ENCODE results near the gene AP4B1.

The AP4B1 gene

DNA sequence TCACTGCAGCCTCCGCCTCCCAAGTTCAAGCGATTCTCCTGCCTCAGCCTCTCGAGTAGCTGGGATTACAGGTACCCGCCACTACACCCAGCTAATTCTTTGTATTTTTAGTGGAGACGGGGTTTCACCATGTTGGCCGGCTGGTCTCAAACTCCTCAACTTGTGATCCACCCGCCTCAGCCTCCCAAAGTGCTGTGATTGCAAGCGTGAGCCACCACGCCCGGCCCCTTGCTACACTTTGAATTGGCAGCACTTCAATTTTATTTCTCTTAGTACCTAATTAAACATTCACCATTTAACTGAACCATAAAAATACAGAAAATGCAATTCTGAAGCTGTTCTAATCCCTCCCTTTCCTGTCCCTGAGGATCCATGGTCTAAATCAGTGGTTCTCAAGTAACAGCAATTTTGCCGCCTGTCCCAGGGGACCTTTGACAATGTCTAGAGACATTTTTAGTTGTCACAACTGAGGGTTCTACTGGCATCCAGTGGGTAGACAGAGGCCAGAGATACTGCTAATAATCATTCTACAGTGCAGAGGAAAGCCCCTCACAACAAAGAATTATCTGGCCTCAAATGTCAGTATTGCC is 12.9 kb downstream of the AP4B1 start:
- no peak for DNase-seq

DNA sequence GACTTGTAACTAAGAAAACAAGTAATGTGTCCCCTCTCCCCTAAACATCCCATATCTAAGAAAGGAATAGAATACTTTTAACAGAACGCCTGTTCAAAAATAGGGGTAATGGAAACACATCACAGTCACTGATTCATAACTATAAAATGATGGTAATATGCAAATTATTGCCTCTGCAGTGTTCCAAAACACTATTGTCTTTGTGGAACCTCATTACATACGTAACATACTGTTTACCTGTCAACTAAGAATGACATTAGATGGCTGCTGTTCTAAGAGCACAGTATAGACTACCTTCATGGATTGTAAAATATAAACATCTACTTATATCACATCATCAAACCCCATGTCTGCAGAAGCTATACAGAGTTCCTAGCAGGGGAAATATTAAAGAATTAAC is 13.8 kb downstream of the AP4B1 start:
- no peak for DNase-seq

DNA sequence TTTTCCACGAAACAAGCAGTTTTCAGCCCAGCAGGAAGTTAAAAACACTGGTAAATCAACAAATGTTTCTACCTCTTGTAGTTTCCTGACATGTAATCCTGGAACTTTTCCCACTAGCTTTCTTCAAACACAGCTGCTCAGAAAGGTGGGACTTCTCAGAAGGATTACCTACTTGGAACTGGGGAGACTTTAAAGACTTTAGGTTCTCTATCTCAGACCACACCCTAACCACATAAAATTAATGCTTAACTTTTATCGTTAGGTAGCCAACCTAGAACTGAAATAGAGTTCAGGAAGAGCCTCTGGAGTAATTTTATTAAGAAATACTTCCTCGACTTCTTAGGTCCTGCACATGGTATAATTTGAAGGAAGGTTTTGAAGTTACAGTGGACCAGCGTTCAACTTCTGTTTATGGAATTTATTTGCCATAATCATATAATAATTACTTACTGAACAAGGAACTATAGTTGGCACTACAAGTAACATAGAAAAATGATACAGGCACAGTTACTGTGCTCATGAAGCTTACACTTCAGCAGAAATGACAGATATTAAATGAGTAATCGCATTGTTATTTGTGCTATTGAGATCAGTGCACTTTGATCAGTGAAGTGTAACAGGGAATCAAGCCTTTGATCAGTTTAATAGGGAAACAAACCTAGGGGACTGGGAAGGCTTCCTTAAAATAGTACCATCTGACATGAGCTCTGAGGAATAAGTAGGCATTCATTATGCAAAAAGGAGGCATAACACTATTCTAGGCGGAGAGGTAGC is 17.0 kb downstream of the AP4B1 start, which contains the start of gene BCL2L15:
Gene BCL2L15, minus strand, starts transcription at position 180 of the 774 bp plus-strand sequence. CDS start 206 bp downstream, outside the sequence.
- no peak for DNase-seq

DNA sequence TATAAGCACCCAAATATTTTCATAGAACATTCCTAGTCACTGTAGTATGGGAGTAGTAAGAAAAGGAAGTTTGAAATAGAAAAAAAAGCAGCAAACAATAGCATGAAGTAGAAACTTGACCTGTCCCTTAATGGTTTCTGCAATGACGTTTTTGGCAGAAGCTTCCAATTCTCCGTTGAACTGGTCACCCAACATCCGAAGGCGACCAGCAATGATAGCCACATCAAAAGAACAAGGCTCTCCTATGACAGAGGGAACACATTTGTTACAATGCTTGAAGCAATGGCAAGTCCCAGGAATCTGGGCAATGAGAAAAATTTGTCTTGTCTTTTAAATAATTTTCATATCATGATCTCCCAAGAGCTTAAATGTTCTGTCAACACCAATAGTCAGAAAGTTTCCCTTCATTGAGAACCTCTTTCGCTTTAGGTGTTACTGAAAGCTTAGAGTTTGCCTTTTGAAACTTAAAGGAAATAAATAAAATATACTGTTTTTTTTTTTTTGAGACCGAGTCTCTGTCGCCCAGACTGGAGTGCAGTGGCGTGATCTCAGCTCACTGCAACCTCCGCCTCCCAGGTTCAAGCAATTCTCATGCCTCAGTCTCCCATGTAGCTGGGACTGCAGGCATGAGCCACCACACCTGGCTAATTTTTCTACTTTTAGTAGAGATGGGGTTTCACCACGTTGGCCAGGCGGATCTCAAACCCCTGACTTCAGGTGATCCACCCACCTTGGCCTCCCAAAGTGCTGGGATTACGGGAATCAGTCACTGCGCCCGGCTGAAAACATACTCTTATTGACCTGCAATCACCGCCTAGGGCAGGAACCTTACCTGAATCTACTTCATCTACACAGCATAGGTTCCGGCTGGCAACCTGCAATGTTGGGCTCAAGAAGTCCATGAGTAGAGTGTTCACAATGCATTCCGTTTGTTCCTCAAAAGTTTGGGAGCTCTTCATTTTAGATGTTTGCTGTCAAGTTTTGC is 17.9 kb downstream of the AP4B1 start:
- DNase-seq: no peak

DNA sequence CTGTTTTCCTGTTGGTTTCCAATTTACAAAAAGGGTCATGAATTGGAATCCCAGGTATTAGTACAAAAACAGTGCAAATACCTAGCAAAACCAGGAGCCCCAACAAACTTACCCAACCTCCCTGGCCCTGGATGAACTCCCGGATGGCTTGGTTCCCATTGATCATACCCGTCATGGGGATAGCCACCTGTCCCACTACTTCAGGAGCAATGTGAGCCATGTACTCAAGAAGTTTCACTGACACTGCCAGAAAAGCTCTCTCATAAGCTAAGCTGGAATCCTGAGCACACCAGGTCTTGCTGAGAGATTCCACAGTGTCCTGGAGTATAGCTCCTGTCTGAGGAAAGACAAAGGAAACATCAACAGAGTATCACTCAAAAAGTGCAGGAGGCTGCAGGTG is 22.9 kb downstream of the AP4B1 start:
- DNase-seq: no peak

DNA sequence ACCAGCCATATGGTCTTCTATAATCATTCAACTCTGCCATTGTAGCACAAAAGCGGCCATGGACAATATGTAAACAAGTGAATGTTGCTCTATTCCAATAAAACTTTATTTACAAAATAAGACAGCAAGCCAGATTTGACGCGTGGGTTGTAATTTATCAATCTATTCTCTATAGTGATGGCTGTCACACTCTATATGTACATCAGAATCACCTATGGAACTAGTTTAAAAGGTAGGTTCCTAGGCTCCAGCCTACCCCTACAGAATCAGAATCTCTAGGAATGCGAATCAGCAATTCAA is 24.9 kb downstream of the AP4B1 start:
- no peak for DNase-seq

DNA sequence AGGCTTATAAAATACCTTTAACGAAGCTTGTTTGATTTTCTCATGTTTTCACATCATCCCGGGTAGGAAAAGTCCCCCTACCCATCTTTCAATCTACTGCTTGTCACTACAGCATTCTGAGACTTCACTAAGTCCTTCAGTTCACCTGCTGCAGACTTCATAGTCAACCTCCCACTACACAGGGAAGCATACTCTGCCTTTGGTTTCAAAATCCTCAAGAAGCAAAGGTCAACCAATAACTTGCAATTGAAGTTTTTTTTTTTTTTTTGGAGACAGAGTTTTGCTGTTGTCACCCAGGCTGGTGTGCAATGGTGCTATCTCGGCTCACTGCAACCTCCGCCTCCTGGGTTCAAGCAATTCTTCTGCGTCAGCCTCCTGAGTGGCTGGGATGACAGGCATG is 28.4 kb downstream of the AP4B1 start:
- DNase-seq: no peak

DNA sequence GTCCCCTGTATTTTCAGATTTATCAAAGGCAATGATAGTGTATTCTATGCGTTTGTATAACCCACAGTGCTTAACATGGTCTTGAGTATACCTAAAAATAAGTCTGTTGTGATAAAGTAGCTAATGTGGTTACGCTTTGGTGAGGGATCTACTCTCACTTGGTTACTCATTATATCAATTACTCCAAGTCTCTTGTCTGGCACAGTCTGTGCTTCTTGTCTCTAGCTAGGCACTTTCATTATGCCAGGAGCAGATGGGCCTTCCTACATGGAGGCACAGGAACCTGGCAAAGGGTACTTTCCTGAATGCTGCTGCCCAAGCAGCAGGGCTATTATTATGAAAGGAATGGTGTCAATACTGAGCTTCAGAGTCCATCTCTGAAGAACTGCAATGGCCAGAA is 28.9 kb downstream of the AP4B1 start:
- DNase-seq: no peak

DNA sequence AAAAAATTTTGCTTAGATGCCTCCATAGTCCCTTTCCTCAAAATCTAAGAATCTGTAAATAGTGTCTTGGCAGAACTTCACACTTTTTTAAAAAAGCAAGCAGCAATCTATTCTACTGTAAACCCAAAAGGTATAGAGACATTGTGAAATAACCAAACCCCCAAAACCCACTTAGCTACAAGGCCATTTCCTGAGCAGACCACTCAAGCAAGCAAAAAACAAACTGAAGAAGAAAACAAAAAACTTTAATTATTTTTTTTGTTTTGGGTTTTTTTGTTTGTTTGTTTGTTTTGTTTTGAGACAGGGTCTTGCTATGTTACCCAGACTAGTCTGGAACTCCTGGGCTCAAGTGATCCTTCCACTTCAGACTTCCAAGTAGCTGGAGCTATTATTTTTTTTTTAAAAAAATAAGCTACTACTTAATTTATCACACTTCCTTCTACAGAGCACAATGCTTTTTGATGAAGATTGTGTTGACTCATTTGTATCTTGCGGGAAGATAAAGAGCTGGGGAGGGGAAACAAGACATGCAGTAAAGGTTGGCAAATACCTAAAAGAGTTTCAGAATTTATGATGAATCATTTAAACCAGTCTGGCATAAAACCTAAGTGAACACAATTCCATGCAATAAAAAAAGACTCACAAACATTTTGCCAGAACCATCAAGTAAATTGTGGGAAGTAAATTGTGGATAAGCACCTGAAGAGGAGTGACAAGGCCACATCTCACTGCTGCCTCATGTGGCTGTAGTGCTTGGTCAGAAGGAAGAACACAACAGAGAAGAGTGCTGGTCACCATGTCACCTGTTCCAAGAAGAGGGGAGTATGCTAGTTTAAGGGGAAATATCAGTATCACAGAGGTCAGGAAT is 30.4 kb downstream of the AP4B1 start:
- no peak for DNase-seq

DNA sequence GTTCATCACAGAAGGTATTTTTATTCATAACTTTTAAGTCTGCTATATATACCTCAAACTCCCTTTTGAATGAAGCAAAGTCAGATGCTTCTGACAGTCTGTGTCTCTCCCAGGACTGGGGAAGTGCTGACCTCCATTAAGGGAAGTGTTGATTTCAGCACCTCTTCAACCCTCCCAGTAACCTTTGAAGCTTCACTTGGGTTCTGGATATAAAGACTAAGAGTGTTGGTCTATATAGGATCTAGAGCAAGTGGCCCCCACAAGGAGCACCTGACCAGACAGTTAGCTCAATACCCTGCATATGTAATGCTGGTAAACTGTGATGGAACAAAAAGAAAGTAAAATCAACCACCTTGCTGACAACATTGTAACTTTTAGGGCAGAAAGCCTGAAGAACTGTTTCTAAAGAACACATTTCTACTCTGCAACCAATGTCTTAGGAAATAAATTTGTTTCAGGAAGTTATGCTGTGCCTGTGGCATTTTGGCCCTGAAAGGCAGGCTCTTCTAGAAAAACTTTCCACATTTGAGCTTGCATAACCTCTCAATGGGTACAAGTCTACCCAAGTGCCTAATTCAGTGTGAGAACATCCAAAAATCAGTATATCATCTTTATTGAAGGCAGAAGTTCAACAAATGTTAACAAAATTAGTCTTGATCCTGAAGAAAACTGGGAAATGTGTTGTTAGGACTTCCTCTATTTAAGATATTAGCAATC is 32.2 kb downstream of the AP4B1 start:
- DNase-seq: no peak

DNA sequence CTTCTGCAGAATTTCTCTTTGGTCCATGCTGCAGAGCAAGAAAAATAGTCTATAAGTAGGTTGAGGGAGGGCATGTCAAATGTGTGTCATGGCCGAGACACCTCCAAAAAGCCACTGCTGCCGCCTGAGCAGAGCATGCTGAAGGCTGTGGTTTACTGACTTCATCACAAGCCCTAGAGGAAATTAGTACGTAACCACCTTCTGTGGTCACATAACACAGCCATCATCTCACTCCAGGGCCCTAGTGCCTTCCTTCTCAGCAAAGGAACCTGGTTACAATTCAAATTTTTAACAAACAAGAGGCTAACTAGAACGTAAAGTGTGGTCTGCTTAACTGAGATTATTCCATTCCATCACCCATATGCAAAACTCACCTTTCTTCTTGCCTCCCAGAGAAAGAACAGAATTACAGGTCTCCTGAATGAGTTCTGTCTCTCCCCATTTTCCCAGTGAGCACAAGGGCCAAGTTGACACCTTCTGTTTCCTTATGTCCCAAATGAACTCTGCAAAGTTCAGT is 32.9 kb downstream of the AP4B1 start, which contains the start of gene PTPN22:
Gene PTPN22, minus strand, starts transcription at position 116 of the 517 bp plus-strand sequence.
- no peak for DNase-seq

DNA sequence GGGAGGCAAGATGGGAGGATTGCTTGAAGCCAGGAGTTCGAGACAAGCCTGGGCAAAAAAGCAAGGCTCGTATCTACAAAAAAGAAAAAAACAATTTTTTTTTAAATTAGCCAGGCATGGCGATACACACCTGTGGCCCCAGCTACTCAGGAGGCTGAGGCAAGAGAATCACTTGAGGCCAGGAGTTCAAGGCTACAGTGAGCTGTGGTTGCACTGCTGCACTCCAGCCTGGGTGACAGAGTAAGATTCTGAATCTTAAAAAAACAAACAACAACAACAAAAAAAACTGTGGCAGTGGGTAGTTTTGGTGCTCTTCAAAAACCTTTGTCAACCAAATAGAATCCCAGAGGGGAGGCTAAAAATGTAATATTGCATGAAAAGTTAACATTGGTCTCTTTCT is 33.8 kb downstream of the AP4B1 start:
- DNase-seq: peak; percentile 55

DNA sequence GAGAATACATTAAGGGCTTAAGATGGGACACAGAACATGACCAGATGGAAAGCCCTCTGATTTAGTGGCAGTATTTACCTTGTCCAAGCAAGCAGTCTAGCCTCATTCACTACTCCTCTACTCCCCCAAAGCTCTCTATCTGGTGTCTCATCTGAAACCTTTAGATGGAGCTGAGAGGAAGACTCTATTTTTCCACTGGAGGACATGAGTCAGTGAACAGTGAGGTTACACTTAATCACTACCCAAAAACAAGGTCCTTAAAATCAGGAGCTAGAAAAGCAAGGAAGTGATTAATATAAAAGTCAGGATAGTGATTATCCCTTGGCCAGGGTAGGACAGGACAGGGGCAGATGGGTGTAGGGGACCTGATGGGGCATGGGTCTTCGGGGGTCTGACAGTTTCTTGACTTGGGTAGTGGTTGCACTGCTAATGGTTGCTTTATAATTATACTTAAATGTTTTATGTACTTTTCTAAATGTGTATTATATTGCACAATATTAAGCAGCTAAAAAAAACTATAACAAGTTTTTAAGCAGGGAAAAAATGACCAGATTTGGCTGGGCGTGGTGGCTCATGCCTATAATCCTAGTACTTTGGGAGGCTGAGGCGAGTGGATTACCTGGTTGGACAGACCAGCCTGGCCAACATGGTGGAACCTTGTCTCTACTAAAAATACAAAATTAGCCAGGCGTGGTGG is 36.1 kb downstream of the AP4B1 start:
- DNase-seq: no peak

DNA sequence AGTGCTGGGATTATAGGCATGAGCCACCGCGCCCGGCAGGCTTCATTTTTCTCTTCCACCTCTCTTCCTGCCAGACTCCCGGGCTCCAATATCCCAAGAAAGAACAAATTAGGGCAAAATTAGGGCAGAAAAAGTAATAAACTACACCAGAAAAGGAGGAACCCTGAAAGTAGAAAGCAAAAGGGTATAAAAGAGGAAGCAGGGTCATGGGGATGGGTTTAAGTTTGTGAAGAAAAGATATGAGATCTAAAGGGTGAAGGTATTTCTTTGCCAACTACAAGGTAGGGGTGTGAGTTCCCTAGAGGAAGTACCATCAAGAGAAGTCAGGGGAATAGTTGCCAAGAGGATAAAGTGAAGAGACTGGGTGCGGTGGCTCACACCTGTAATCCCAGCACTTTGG is 43.0 kb downstream of the AP4B1 start:
- DNase-seq: no peak

DNA sequence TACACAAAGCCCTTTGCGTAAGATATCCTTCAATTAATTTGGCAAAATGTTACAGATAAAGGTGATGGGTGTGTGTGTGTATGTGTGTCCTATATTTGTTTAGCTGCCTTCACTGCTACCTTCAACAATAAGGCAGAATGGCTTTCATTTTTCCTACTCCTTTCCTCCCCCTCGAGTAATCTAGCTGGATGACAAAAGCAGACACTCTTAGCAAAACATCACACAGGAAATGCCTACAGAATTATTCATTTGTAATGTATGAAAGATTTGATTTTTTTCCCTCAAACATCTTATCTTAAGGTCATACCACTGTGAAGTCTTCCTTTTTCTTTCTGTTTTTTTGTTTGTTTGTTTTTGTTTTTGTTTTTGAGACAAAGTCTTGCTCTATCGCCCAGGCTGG is 43.7 kb downstream of the AP4B1 start:
- DNase-seq: no peak

DNA sequence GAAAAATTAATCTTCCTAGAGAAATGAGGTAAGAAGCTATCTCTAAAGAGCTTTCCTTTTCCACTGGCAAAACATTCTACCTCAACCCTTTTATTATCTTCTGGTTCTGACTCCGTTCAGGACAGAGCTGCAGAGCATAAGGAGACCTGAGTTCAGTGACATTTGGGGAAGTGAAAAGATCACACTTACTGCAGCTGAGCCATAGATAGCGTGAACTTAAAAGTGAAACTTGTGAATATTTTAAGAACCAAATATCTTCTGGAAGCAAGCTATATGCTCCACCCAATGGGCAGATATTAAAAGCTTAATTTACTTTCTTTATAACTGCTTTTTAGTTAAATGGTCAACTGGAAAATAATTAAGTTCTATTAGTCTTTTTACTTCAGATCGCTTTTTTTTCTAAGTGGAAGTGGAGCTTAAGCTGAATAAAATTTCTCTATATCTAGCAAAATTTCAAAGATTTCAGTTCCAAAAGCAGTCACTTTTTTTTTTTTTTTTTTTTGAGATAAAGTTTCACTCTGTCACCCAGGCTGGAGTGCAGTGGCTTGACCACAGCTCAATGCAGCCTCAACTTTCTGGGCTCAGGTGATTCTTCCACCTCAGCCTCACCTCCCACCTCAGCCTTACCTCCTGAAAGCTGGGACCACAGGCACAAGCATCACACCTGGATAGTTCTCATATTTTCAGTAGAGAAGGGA is 45.0 kb downstream of the AP4B1 start:
- DNase-seq: no peak

DNA sequence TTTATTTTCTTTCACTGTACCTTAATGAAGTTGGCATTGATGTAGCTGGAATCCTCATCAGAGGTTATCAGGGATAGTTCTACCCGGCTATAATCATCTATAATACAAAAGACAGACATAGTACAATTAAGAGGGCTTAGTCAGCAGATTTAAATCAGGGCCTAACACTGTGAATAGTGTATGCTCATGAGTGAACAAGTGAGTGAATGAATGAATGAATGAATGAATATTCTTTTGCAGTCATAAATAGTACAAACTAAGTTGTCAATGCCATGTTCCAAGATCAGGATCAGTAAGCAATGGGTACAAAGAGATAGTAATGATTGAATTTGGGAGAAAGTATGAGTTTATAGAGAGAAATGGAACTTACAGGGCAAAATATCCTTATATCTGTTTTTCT is 45.6 kb downstream of the AP4B1 start:
- DNase-seq: no peak

DNA sequence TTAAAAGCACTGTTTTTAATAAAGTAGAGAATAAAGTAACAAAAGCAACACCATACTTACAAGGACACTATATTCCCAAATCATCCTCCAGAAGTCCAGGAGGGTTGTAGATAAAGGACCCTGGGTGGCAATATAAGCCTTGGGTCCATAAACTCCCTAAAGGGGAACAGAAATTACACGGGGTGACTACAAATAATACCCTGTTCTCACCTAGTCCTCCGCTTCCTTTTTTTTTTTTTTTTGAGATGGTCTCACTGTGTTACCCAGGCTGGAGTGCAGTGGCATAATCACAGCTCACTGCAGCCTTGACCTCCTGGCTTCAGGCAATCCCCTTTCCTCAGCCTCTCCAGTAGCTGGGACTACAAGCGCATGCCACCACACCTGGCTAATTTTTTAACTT is 46.2 kb downstream of the AP4B1 start:
- DNase-seq: no peak

DNA sequence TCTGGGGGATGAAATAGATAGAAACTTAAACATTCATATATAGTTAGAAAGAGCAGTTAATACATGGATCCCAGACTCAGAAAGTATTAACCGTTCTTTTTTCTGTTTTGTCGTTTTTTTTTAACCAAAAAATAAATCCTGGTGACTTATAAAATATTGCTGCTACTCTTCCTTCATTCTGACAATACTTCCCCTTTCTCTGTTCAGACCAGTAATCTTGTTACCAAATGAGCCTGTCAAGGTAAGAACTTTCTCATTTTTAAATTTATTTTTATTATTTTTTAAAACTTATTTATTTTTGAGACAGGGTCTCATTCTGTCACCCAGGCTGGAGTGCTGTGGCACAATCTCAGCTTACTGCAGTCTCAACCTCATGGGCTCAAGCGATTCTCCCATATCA is 46.8 kb downstream of the AP4B1 start:
- DNase-seq: no peak

DNA sequence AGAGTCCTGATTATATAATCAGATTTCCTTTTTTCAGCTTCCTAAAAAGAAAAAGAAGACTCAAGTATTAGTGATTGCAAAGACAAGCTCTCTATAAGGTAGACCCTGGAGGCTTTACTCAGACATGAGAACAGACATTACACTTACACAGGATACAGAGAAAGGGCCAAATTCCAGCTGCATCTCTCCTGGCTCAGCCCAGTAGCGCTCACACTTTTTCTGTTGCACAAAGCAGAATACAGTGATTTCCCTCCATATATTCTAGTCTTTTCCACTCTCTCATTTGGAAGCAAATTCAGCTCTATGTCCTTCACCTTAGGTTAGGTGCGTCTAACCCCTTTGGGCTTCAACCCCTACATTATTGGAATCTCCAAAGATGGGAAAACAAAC is 48.2 kb downstream of the AP4B1 start:
- no peak for DNase-seq

Data from NCI-H2171 (cell line).